HepG2 (cell line): ENCODE measurements around the gene RGS7. TPM values are rescaled to one million over a fixed set of nuclear protein-coding genes. Genes with fewer than 3 reads are reported as not detected.
A peak's percentile ranks its signal among the peaks of the same experiment; 100 is the strongest.

Experiments used
- ATAC-seq: fragments of 200-7000 bp; cut with Tn5 transposase; 3 replicates; pipeline ENCODE4 v1.9.1; 2020; ENCODE audit warnings: mild to moderate bottlenecking, moderate library complexity
- BruUV-seq: library from RNA; stranded (reverse); fragments of 400-500 nt; replicated peaks from 2 replicates; lab custom pipeline; 2021; lab: Mats Ljungman, UMichigan
- CTCF ChIA-PET: fragments of 300-600 bp; formaldehyde crosslinking; extraction: SDS; loops from one replicate; lab custom pipeline; 2021; ENCODE audit warnings: low total read pairs, inconsistent platforms, low intra/inter-chr PET ratio; lab: Yijun Ruan, JAX
- POLR2A ChIA-PET: fragments of 350-600 bp; sonication (Branson Sonifier 250); formaldehyde crosslinking; loops from one replicate; lab custom pipeline; 2020; ENCODE audit warnings: antibody characterized with exemption, inconsistent platforms; lab: Yijun Ruan, JAX
- DNase-seq: peaks from one replicate; pipeline ENCODE4 v3.0.0-alpha.2; 2015; ENCODE audit warnings: low spot score
- FAIRE-seq: peaks from 3 replicates; lab custom pipeline; 2011; peaks lifted over from hg19 to GRCh38; lab: Jason Lieb, UNC
- H2AFZ ChIP-seq: one replicate; pipeline ENCODE4 v1.6.1; 2011; ENCODE audit warnings: low read length, inconsistent platforms
- H3K27ac ChIP-seq: fragments of 300-600 bp; 3 replicates; pipeline ENCODE4 v1.8.0; 2011; ENCODE audit warnings: mixed run types, mild to moderate bottlenecking, mixed read lengths, low read length, inconsistent platforms; ENCODE audit not compliant: insufficient read depth; ENCODE audit errors: extremely low read length
- H3K27me3 ChIP-seq, 2 experiments: fragments of 200-600 bp in 1 of 2; 2 replicates in 1 of 2; 3 replicates in 1 of 2; pipeline versions ENCODE4 v1.6.0 to v1.8.0; 2011; ENCODE audit warnings: low read length in 2 of 2, mild to moderate bottlenecking in 2 of 2, moderate library complexity in 2 of 2, inconsistent platforms in 1 of 2; ENCODE audit not compliant: insufficient read depth in 2 of 2, control insufficient read depth in 1 of 2
- H3K36me3 ChIP-seq, 2 experiments: fragments of 200-600 bp in 1 of 2; replicated peaks in 1 of 2; 2 replicates in 1 of 2; 3 replicates in 1 of 2; pipeline versions ENCODE4 v1.5.1 to v1.8.0; 2011; ENCODE audit warnings: low read length in 2 of 2, inconsistent platforms in 1 of 2; ENCODE audit not compliant: insufficient read depth in 2 of 2, control insufficient read depth in 1 of 2
- H3K4me1 ChIP-seq: 2 replicates; pipeline ENCODE4 v1.5.1; 2012; ENCODE audit warnings: low read length, inconsistent platforms; ENCODE audit not compliant: insufficient read depth
- H3K4me2 ChIP-seq: 2 replicates; pipeline ENCODE4 v1.6.0; 2011; ENCODE audit warnings: low read depth, low read length, inconsistent platforms
- H3K4me3 ChIP-seq, 3 experiments: fragments of 200-600 bp in 1 of 3; sonication (generic), shearing (Covaris generic) in 1 of 3; replicated peaks in 1 of 3; 2 replicates each; pipeline ENCODE4 v1.5.1; 2011 to 2016; ENCODE audit warnings: low read length in 3 of 3, inconsistent platforms in 2 of 3, low read depth in 2 of 3, mild to moderate bottlenecking in 2 of 3, control low read depth in 1 of 3, mixed read lengths in 1 of 3; ENCODE audit not compliant: insufficient read depth in 1 of 3
- H3K79me2 ChIP-seq: one replicate; pipeline ENCODE4 v1.6.1; 2011; ENCODE audit warnings: low read length, inconsistent platforms; ENCODE audit not compliant: insufficient read depth
- H3K9ac ChIP-seq: 2 replicates; pipeline ENCODE4 v1.6.0; 2011; ENCODE audit warnings: mild to moderate bottlenecking, low read depth, low read length, inconsistent platforms; ENCODE audit not compliant: insufficient read depth
- H3K9me3 ChIP-seq: 2 replicates; pipeline ENCODE4 v1.5.1; 2012; ENCODE audit warnings: mild to moderate bottlenecking, low read length
- H4K20me1 ChIP-seq: 2 replicates; pipeline ENCODE4 v1.6.0; 2011; ENCODE audit warnings: inconsistent platforms, mild to moderate bottlenecking, low read length, moderate library complexity; ENCODE audit not compliant: insufficient read depth
- CCDC6 ChIP-seq: sonication (generic); formaldehyde crosslinking; IDR thresholded peaks from 2 replicates; pipeline ENCODE4 v1.8.1; 2022; ENCODE audit warnings: mild to moderate bottlenecking, missing genetic modification reagents, moderate library complexity
- GTF2F1 ChIP-seq: fragments of 150-350 bp; IDR thresholded peaks from 2 replicates; pipeline ENCODE4 v1.6.1; 2014; ENCODE audit warnings: low read length
- HOXD1 ChIP-seq: sonication (generic); formaldehyde crosslinking; IDR thresholded peaks from 2 replicates; pipeline ENCODE4 v1.5.0; 2020; ENCODE audit warnings: missing genetic modification reagents
- MED13 ChIP-seq: sonication (generic); formaldehyde crosslinking; IDR thresholded peaks from 2 replicates; pipeline ENCODE4 v1.5.0; 2020; ENCODE audit warnings: missing genetic modification reagents
- NRL ChIP-seq: sonication (generic); formaldehyde crosslinking; IDR thresholded peaks from 2 replicates; pipeline ENCODE4 v1.5.0; 2020; ENCODE audit warnings: missing genetic modification reagents, mild to moderate bottlenecking, moderate library complexity, borderline replicate concordance
- SETDB1 ChIP-seq: sonication (generic); formaldehyde crosslinking; IDR thresholded peaks from 2 replicates; pipeline ENCODE4 v1.5.1; 2020; ENCODE audit warnings: missing genetic modification reagents, mild to moderate bottlenecking, borderline replicate concordance
- SMC3 ChIP-seq: IDR thresholded peaks from 2 replicates; pipeline ENCODE4 v1.6.1; 2011; ENCODE audit warnings: low read length, improper control_type of control experiment
- ZFYVE20 ChIP-seq: sonication (generic); formaldehyde crosslinking; IDR thresholded peaks from 2 replicates; pipeline ENCODE4 v1.8.0; 2023; ENCODE audit warnings: low read depth, mild to moderate bottlenecking, moderate library complexity, missing genetic modification reagents, borderline replicate concordance
- ZNF556 ChIP-seq: sonication (generic); formaldehyde crosslinking; IDR thresholded peaks from 2 replicates; pipeline ENCODE4 v1.4.0; 2020; ENCODE audit warnings: mild to moderate bottlenecking, missing genetic modification reagents, borderline replicate concordance
- WGBS: methylation state at CpG from one replicate; pipeline ENCODE4 v1.1.6; 2017; ENCODE audit warnings: low lambda C conversion rate; 5-methylcytosine and 5-hydroxymethylcytosine counted together
- in situ Hi-C: cut with HindIII; loops from 2 replicates; pipeline ENCODE4 v1.10.0; 2017; ENCODE audit warnings: low pct_unique_long_range_greater_than_20kb; ENCODE audit not compliant: extremely low pct_ligation_motif_present
- intact Hi-C: fragments of 100-400 bp; cut with micrococcal nuclease; formaldehyde crosslinking; loops from one replicate; pipeline ENCODE4 v1.10.0; 2022; ENCODE audit not compliant: unreplicated experiment
- polyA plus RNA-seq, 8 experiments: library from polyadenylated mRNA; depleted of rRNA in 3 of 8; stranded (reverse) in 7 of 8; unstranded in 1 of 8; fragments of >200 nt; fragmentation: Illumina TruSeq in 4 of 8; extraction: Trizol in 4 of 8; gene quantifications; 2 replicates each; pipeline versions ENCODE4 v1.2.1 to v1.2.3, GENCODE V29; 2011 to 2016; ENCODE audit warnings: low read depth in 4 of 8, missing spikeins in 1 of 8, mixed read lengths in 1 of 8; ENCODE audit not compliant: insufficient read depth in 1 of 8
- total RNA-seq, 5 experiments: library from RNA; depleted of rRNA; stranded (reverse); fragments of >200 nt; fragmentation: Illumina TruSeq; extraction: Trizol; gene quantifications; 2 replicates each; pipeline ENCODE4 v1.2.3, GENCODE V29; 2016; ENCODE audit warnings: low read depth in 1 of 5
- TF ChIP-seq, protein P1 (sequence below): fragments of 450-650 bp; IDR thresholded peaks from 2 replicates; pipeline ENCODE4 v1.6.1; 2016
- TF ChIP-seq, protein P2 (sequence below): sonication (generic); formaldehyde crosslinking; IDR thresholded peaks from 2 replicates; pipeline ENCODE4 v1.4.0; 2020; ENCODE audit warnings: mild to moderate bottlenecking, missing genetic modification reagents
- TF ChIP-seq, protein P3 (sequence below): sonication (generic); formaldehyde crosslinking; IDR thresholded peaks from 2 replicates; pipeline ENCODE4 v1.5.0; 2020; ENCODE audit warnings: mild to moderate bottlenecking, missing genetic modification reagents
- TF ChIP-seq, protein P4 (sequence below): sonication (generic); formaldehyde crosslinking; IDR thresholded peaks from 2 replicates; pipeline ENCODE4 v1.4.0; 2020; ENCODE audit warnings: missing genetic modification reagents, borderline replicate concordance

RGS7 gene
- total and polyA plus RNA-seq, 2 of the 13 experiments (the other 11 are each of a cell fraction or from before 2014, with no cell fraction given), result not detected

DNA sequence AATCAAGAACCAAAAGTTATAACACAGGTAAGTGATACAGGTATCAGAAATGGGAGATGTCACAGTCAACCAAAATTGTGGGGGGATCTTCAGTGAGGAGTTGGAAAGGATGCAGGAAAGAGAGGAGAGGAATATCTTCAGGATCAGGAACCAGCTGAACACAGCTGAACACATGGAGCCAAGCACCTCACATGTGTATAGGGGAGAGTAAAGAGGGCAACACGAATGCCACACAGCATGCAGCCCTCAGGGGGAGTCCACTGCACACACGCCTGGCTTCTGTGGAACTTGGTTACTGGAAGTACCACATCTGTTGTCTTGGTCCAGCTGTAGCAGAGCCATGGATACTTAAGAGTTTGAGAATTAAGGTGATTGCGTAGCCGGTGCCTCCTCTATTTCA, 218.8 kb downstream of the RGS7 start:
- Histone ChIP-seq H3K9ac (no peak overlapping the region), H3K4me2 (no peak overlapping the region), H3K9me3 (peaks cover 22% of the 10 kb centered on the region), H3K27ac (no peak overlapping the region)
- POLR2A ChIA-PET, result no interaction called here
- BruUV-seq, result no TSS peak
- WGBS, result 10% methylated on average over 2 of the region's 4 CpGs
- no peak for FAIRE-seq
- TF ChIP-seq, protein P1, sequence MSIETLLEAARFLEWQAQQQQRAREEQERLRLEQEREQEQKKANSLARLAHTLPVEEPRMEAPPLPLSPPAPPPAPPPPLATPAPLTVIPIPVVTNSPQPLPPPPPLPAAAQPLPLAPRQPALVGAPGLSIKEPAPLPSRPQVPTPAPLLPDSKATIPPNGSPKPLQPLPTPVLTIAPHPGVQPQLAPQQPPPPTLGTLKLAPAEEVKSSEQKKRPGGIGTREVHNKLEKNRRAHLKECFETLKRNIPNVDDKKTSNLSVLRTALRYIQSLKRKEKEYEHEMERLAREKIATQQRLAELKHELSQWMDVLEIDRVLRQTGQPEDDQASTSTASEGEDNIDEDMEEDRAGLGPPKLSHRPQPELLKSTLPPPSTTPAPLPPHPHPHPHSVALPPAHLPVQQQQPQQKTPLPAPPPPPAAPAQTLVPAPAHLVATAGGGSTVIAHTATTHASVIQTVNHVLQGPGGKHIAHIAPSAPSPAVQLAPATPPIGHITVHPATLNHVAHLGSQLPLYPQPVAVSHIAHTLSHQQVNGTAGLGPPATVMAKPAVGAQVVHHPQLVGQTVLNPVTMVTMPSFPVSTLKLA, result peak; percentile 75
- TF ChIP-seq, protein P2, sequence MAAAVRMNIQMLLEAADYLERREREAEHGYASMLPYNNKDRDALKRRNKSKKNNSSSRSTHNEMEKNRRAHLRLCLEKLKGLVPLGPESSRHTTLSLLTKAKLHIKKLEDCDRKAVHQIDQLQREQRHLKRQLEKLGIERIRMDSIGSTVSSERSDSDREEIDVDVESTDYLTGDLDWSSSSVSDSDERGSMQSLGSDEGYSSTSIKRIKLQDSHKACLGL (CRISPR knock-in tag), result no peak
- no peak for TF ChIP-seq SETDB1
- no peak for TF ChIP-seq NRL (CRISPR knock-in tag)
- TF ChIP-seq ZFYVE20 (CRISPR knock-in tag), result no peak
- TF ChIP-seq, protein P3, sequence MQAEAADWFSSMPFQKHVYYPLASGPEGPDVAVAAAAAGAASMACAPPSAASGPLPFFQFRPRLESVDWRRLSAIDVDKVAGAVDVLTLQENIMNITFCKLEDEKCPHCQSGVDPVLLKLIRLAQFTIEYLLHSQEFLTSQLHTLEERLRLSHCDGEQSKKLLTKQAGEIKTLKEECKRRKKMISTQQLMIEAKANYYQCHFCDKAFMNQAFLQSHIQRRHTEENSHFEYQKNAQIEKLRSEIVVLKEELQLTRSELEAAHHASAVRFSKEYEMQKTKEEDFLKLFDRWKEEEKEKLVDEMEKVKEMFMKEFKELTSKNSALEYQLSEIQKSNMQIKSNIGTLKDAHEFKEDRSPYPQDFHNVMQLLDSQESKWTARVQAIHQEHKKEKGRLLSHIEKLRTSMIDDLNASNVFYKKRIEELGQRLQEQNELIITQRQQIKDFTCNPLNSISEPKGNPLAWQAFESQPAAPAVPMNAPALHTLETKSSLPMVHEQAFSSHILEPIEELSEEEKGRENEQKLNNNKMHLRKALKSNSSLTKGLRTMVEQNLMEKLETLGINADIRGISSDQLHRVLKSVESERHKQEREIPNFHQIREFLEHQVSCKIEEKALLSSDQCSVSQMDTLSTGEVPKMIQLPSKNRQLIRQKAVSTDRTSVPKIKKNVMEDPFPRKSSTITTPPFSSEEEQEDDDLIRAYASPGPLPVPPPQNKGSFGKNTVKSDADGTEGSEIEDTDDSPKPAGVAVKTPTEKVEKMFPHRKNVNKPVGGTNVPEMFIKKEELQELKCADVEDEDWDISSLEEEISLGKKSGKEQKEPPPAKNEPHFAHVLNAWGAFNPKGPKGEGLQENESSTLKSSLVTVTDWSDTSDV (CRISPR knock-in tag), result no peak
- no peak for TF ChIP-seq MED13 (CRISPR knock-in tag)
- TF ChIP-seq ZNF556 (CRISPR knock-in tag), result peak; percentile 98
- TF ChIP-seq, protein P4, sequence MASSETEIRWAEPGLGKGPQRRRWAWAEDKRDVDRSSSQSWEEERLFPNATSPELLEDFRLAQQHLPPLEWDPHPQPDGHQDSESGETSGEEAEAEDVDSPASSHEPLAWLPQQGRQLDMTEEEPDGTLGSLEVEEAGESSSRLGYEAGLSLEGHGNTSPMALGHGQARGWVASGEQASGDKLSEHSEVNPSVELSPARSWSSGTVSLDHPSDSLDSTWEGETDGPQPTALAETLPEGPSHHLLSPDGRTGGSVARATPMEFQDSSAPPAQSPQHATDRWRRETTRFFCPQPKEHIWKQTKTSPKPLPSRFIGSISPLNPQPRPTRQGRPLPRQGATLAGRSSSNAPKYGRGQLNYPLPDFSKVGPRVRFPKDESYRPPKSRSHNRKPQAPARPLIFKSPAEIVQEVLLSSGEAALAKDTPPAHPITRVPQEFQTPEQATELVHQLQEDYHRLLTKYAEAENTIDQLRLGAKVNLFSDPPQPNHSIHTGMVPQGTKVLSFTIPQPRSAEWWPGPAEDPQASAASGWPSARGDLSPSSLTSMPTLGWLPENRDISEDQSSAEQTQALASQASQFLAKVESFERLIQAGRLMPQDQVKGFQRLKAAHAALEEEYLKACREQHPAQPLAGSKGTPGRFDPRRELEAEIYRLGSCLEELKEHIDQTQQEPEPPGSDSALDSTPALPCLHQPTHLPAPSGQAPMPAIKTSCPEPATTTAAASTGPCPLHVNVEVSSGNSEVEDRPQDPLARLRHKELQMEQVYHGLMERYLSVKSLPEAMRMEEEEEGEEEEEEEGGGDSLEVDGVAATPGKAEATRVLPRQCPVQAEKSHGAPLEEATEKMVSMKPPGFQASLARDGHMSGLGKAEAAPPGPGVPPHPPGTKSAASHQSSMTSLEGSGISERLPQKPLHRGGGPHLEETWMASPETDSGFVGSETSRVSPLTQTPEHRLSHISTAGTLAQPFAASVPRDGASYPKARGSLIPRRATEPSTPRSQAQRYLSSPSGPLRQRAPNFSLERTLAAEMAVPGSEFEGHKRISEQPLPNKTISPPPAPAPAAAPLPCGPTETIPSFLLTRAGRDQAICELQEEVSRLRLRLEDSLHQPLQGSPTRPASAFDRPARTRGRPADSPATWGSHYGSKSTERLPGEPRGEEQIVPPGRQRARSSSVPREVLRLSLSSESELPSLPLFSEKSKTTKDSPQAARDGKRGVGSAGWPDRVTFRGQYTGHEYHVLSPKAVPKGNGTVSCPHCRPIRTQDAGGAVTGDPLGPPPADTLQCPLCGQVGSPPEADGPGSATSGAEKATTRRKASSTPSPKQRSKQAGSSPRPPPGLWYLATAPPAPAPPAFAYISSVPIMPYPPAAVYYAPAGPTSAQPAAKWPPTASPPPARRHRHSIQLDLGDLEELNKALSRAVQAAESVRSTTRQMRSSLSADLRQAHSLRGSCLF, result no peak
- TF ChIP-seq SMC3, result no peak
- no peak for TF ChIP-seq HOXD1 (CRISPR knock-in tag)
- TF ChIP-seq CCDC6 (CRISPR knock-in tag), result no peak
- TF ChIP-seq GTF2F1, result no peak
- TF ChIP-seq, all 625 proteins: peak for 2
- Histone ChIP-seq H4K20me1 (no peaks in the 10 kb centered on the region), H2AFZ (no peak overlapping the region), H3K36me3 (no peaks in the 10 kb centered on the region), H3K27me3 (no peaks in the 10 kb centered on the region), H3K4me3 (no peak overlapping the region), H3K4me1 (no peaks in the 10 kb centered on the region), H3K79me2 (no peaks in the 10 kb centered on the region)
- in situ Hi-C loops (no loop called here), intact Hi-C loops (no loop called here)
- ATAC-seq, result no peak
- no peak for DNase-seq
- CTCF ChIA-PET, result no interaction called here
